Esophagus squamous epithelium (tissue), 5 donors: ENCODE results near the gene TMEM131L. TPM values are rescaled to one million over a fixed set of nuclear protein-coding genes. Genes with fewer than 3 reads are reported as not detected.

Source experiments
- DNase-seq: peaks from one replicate; lab custom pipeline; 2025; lab: John Stamatoyannopoulos, UW
- H3K27ac ChIP-seq, 4 donors: fragments of 200-600 bp; sonication (generic); one replicate each; pipeline ENCODE4 v1.5.1; 2016 to 2019; ENCODE audit warnings: mild to moderate bottlenecking in 1 of 4
- H3K27me3 ChIP-seq, 4 donors: fragments of 200-600 bp; sonication (generic); 1 replicate in 3 of 4; 2 replicates in 1 of 4; pipeline versions ENCODE4 v1.5.1 to v1.6.0; 2017 to 2021; ENCODE audit warnings: antibody characterized with exemption in 1 of 4
- H3K36me3 ChIP-seq, 3 donors: fragments of 200-600 bp; sonication (generic); one replicate each; pipeline ENCODE4 v1.5.1; 2016 to 2019
- H3K4me1 ChIP-seq, 3 donors: fragments of 200-600 bp; sonication (generic); one replicate each; pipeline ENCODE4 v1.5.1; 2017 to 2019
- H3K4me3 ChIP-seq, 4 donors: fragments of 200-600 bp; sonication (generic); 1 replicate in 3 of 4; 2 replicates in 1 of 4; pipeline ENCODE4 v1.5.1; 2016 to 2019; ENCODE audit warnings: mild to moderate bottlenecking in 2 of 4, moderate library complexity in 1 of 4
- H3K9me3 ChIP-seq, 3 donors: fragments of 200-600 bp; sonication (generic); one replicate each; pipeline ENCODE4 v1.5.1; 2016 to 2019
- POLR2A ChIP-seq, 4 donors: fragments of 450-650 bp; IDR thresholded peaks; one replicate each; pipeline ENCODE4 v1.6.1; 2017; ENCODE audit warnings: antibody characterized with exemption in 4 of 4, mild to moderate bottlenecking in 4 of 4, moderate library complexity in 3 of 4
- WGBS, 2 donors: methylation state at CpG; one replicate each; pipeline ENCODE4 v1.1.5; 2018; 5-methylcytosine and 5-hydroxymethylcytosine counted together
- intact Hi-C: fragments of 100-400 bp; cut with DNase I; formaldehyde crosslinking; loops from one replicate; pipeline ENCODE4 v1.15.0; 2022
- total RNA-seq, 4 donors: library from RNA; depleted of rRNA; stranded (reverse); fragments of >200 nt; gene quantifications; one replicate each; pipeline ENCODE4 v1.1.0, GENCODE V29; 2016
- TF ChIP-seq, protein P1 (sequence below), 6 experiments: fragments of 450-650 bp in 4 of 6; fragments of 200-600 bp in 2 of 6; sonication (generic) in 2 of 6; IDR thresholded peaks; one replicate each; pipeline ENCODE4 v1.5.1; 2016 to 2019; ENCODE audit warnings: antibody characterized with exemption in 6 of 6, mild to moderate bottlenecking in 4 of 6, moderate library complexity in 4 of 6
- donor health status: DM: yes; HTN: yes; CAD: no.

TMEM131L gene
- total RNA-seq, 4 donors from 2014 or later = 9.2 to 14.7 (median 12.4) TPM

DNA sequence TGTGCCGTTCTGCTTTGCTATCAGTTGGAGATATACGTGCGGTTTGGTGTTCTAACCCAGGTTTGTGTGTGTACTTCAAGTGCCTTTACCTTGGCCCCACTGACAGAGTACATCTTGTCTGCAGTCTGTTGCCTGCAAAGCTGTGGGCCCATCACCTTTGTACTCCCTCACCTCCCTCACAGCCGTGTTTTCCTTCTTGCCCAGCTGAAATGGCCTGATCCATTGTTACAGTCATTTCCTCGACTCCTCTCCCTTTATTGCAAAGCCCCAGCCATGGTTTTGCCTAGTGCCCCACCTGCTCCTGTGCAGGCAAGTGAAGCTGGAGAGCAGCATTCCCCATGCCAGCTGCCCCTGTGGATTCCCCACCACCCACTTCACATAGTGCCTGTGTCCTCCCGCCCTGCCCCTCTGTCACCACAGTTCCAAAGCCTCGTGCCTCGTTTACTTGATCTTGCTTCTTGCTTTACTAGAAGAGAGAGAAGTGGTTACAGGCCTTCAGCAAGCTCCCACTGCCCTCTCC is 162.7 kb downstream of the TMEM131L start:
- Histone ChIP-seq H3K4me1 (no peaks in the 10 kb centered on the region), H3K36me3 (peaks cover 12 to 100% (median 36%) of the 10 kb centered on the region in 3 donors), H3K9me3 (no peaks in the 10 kb centered on the region), H3K4me3 (no peak overlapping the region), H3K27me3 (no peaks in the 10 kb centered on the region), H3K27ac (no peak overlapping the region)
- DNase-seq = no peak
- no peak for TF ChIP-seq POLR2A (IDR thresholded peaks at IDR 0.05)
- TF ChIP-seq, protein P1, sequence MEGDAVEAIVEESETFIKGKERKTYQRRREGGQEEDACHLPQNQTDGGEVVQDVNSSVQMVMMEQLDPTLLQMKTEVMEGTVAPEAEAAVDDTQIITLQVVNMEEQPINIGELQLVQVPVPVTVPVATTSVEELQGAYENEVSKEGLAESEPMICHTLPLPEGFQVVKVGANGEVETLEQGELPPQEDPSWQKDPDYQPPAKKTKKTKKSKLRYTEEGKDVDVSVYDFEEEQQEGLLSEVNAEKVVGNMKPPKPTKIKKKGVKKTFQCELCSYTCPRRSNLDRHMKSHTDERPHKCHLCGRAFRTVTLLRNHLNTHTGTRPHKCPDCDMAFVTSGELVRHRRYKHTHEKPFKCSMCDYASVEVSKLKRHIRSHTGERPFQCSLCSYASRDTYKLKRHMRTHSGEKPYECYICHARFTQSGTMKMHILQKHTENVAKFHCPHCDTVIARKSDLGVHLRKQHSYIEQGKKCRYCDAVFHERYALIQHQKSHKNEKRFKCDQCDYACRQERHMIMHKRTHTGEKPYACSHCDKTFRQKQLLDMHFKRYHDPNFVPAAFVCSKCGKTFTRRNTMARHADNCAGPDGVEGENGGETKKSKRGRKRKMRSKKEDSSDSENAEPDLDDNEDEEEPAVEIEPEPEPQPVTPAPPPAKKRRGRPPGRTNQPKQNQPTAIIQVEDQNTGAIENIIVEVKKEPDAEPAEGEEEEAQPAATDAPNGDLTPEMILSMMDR (IDR thresholded peaks at IDR 0.05) = no peak
- intact Hi-C loops = no loop called here
- WGBS, 2 donors = 77 to 80% methylated on average over 8 of the region's 8 CpGs

DNA sequence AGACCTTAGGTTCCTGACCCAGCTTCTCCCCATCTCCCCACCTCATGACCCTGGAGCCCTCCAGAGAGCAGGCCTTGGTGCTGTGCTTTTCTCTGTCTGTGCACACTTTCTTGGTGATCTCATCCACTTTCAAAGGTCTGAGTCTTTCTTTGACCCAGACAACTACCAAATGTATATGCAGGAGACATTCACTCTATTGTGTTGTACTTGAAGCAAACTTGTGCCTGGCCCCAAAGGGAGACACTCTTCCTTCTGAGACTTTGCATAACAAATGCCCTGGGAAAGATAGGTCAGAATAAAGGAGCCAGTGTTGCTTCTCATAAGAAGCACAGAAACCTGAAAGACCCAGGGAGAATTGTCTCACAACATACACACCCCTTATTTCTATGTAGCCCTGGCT is 163.6 kb downstream of the TMEM131L start:
- no peak overlapping the region for H3K27ac ChIP-seq
- no peaks in the 10 kb centered on the region for H3K9me3 ChIP-seq
- no peaks in the 10 kb centered on the region for H3K4me1 ChIP-seq
- no peak overlapping the region for H3K4me3 ChIP-seq
- H3K36me3 ChIP-seq = peaks cover 12 to 100% (median 34%) of the 10 kb centered on the region in 3 donors
- no peak for DNase-seq
- no peaks in the 10 kb centered on the region for H3K27me3 ChIP-seq
- intact Hi-C loops = loop anchor here (10.0 kb wide), 1 partner anchor 125 kb away; no protein-coding TSS in a partner anchor
- TF ChIP-seq, protein P1 (IDR thresholded peaks at IDR 0.05) = no peak
- TF ChIP-seq POLR2A (IDR thresholded peaks at IDR 0.05) = no peak

DNA sequence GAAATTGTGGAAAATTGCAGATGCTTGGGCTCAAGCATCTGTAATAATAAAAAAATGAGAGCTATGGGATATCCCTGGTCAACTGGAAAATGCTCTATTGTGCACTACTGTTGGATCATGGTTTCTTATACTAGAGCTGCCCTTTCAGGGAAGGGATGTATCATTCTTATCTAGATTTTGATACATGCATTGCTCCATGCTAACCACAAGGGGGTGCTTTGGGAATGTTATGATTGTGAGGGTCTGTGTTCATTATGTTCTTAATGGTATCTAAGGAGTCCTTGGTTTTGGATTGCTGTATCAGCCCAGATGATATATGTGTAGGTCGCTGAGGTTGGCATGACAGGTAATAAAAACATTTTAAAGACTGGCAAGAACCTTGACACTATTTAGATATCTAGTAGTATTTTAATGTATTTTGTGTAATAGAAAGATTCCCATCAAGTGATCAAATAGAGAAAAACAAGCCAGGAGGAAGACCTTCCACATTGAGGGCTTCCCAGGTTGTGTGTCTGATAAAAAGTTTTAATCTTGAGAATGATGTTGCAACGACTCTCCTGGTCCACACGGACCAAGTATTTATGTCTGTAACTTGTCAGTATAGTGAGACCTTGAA is 168.7 kb downstream of the TMEM131L start:
- WGBS, 2 donors = 81 to 85% methylated on average over 3 of the region's 3 CpGs
- H3K4me1 ChIP-seq = no peaks in the 10 kb centered on the region
- intact Hi-C loops = loop anchor here (10.0 kb wide), 1 partner anchor 120 kb away; no protein-coding TSS in a partner anchor
- no peak overlapping the region for H3K27ac ChIP-seq
- H3K36me3 ChIP-seq = peaks cover 9 to 78% (median 12%) of the 10 kb centered on the region in 3 donors
- no peak overlapping the region for H3K4me3 ChIP-seq
- TF ChIP-seq, protein P1 (IDR thresholded peaks at IDR 0.05) = peak; percentile 28 to 71 (median 58)
- no peak for TF ChIP-seq POLR2A (IDR thresholded peaks at IDR 0.05)
- H3K27me3 ChIP-seq = no peaks in the 10 kb centered on the region
- DNase-seq = no peak
- H3K9me3 ChIP-seq = no peaks in the 10 kb centered on the region

DNA sequence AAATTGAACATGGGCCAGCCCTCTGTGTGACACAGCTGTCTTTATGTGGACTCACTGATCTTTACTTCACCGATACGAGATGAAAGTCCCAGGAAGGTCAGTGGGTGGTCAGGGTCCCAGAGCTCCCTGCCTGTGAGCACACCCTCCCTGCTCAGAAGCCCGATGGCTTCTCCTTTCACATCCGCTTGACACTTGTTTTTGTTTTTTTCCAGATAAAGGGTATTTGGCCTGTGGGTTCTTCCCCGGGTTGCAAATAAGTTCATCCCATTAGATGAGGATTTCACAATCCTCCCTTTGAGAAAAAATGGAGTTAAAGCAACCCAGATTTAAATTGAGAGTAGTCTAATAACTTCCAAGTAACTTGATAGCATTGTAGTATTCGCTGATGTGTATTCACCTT is 169.7 kb downstream of the TMEM131L start:
- intact Hi-C loops = loop anchor here (10.0 kb wide), 1 partner anchor 119 kb away; no protein-coding TSS in a partner anchor
- TF ChIP-seq POLR2A (IDR thresholded peaks at IDR 0.05) = no peak
- TF ChIP-seq, protein P1 (IDR thresholded peaks at IDR 0.05) = no peak
- peaks cover 2 to 68% (median 9%) of the 10 kb centered on the region in 3 donors for H3K36me3 ChIP-seq

DNA sequence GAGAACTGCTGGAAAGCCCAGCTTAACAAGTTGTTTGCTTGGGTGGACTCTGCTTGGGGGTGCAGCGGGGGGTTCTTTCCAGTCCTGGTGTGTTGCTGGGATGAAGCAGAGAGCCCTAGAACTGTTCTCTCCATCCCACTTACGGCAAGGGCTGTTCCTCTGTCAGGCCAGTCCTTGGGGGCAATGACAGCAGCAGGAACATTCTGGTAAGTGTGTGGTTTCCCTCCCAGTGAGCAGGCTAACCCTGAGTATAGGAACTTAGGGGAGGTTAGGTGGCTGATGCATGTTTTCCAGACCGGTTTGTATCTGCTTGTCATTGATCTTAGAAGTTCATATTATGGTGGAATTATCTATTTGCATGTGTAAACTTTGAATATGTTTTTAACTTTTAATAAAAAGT is 171.0 kb downstream of the TMEM131L start:
- intact Hi-C loops = loop anchor here (10.0 kb wide), 1 partner anchor 118 kb away; no protein-coding TSS in a partner anchor
- no peak for DNase-seq
- H3K27ac ChIP-seq = no peak overlapping the region
- no peaks in the 10 kb centered on the region for H3K9me3 ChIP-seq
- H3K36me3 ChIP-seq = peaks cover 0 to 54% (median 9%) of the 10 kb centered on the region in 3 donors
- 81 to 87% methylated on average over 1 to 3 of the region's 3 CpGs for WGBS, 2 donors
- H3K4me1 ChIP-seq = no peaks in the 10 kb centered on the region
- H3K27me3 ChIP-seq = no peaks in the 10 kb centered on the region
- H3K4me3 ChIP-seq = no peak overlapping the region
- TF ChIP-seq POLR2A (IDR thresholded peaks at IDR 0.05) = no peak
- TF ChIP-seq, protein P1 (IDR thresholded peaks at IDR 0.05) = no peak

More for the DNA sequence above, 169.7 kb downstream of the TMEM131L start:
- Histone ChIP-seq H3K4me3 (no peak overlapping the region), H3K27me3 (no peaks in the 10 kb centered on the region), H3K4me1 (no peaks in the 10 kb centered on the region), H3K9me3 (no peaks in the 10 kb centered on the region), H3K27ac (no peak overlapping the region)
- WGBS, 2 donors = 73 to 75% methylated on average over 6 of the region's 6 CpGs
- DNase-seq = no peak
